A549 (cell line): ENCODE measurements around the gene CDK14. TPM values are rescaled to one million over a fixed set of nuclear protein-coding genes. Genes with fewer than 3 reads are reported as not detected.

Experiments
- ATAC-seq, 2 experiments: fragments of 200-7000 bp in 1 of 2; fragments of >200 bp in 1 of 2; cut with Nextera tagmentation in 1 of 2; cut with Tn5 transposase in 1 of 2; 3 replicates each; pipeline versions ENCODE4 v1.8.0 to v1.9.1; 2018 to 2020; ENCODE audit warnings: mild to moderate bottlenecking in 1 of 2, moderate library complexity in 1 of 2
- CTCF ChIA-PET: fragments of 300-600 bp; sonication (Branson Sonifier 250); formaldehyde crosslinking; extraction: SDS; loops from one replicate; lab custom pipeline; 2021; ENCODE audit warnings: antibody characterized with exemption, inconsistent platforms; lab: Yijun Ruan, JAX
- POLR2A ChIA-PET: fragments of 350-600 bp; formaldehyde crosslinking; extraction: SDS; loops from one replicate; lab custom pipeline; 2021; ENCODE audit warnings: antibody characterized with exemption, inconsistent platforms; lab: Yijun Ruan, JAX
- DNase-seq, 2 experiments: peaks; one replicate each; pipeline versions ENCODE4 v3.0.0 to v3.0.0-alpha.2; 2011 to 2016; ENCODE audit warnings: low read depth in 1 of 2, low spot score in 1 of 2
- FAIRE-seq: peaks from 2 replicates; lab custom pipeline; 2011; peaks lifted over from hg19 to GRCh38; lab: Jason Lieb, UNC
- H3K27ac ChIP-seq, 2 experiments: fragments of >200 bp; sonication (Bioruptor Twin); formaldehyde crosslinking; 3 replicates each; pipeline ENCODE4 v1.5.1; 2016 to 2017
- H3K4me1 ChIP-seq: fragments of >200 bp; sonication (Bioruptor Twin); formaldehyde crosslinking; 3 replicates; pipeline ENCODE4 v1.6.1; 2016
- H3K4me2 ChIP-seq: fragments of >200 bp; sonication (Bioruptor Twin); formaldehyde crosslinking; 3 replicates; pipeline ENCODE4 v1.6.1; 2016
- H3K4me3 ChIP-seq: fragments of >200 bp; sonication (Bioruptor Twin); formaldehyde crosslinking; 3 replicates; pipeline ENCODE4 v1.5.1; 2016
- H3K9me3 ChIP-seq: fragments of >200 bp; sonication (Bioruptor Twin); formaldehyde crosslinking; 3 replicates; pipeline ENCODE4 v1.6.1; 2016
- BHLHE40 ChIP-seq: IDR thresholded peaks from 2 replicates; pipeline ENCODE4 v1.6.1; 2012; ENCODE audit warnings: low read depth, low read length, inconsistent platforms
- CHD2 ChIP-seq: fragments of 150-350 bp; IDR thresholded peaks from 2 replicates; pipeline ENCODE4 v1.6.1; 2014; ENCODE audit warnings: low read length; ENCODE audit not compliant: partially characterized antibody
- CHD4 ChIP-seq: fragments of 200-600 bp; sonication (generic); IDR thresholded peaks from 2 replicates; pipeline ENCODE4 v1.6.1; 2016; ENCODE audit warnings: antibody characterized with exemption, mild to moderate bottlenecking, borderline replicate concordance
- EP300 ChIP-seq, 2 experiments: fragments of >200 bp; sonication (Bioruptor Twin); formaldehyde crosslinking; IDR thresholded peaks; 2 replicates in 1 of 2; 3 replicates in 1 of 2; pipeline ENCODE4 v1.6.1; 2016 to 2017
- FOSB ChIP-seq: fragments of 250-450 bp; sonication (Bioruptor Pico); IDR thresholded peaks from 2 replicates; pipeline ENCODE4 v1.5.0; 2020; ENCODE audit warnings: mild to moderate bottlenecking, moderate library complexity
- FOSL2 ChIP-seq, 2 experiments: fragments of 450-650 bp in 1 of 2; fragments of >200 bp in 1 of 2; sonication (Bioruptor Twin) in 1 of 2; formaldehyde crosslinking; IDR thresholded peaks; 2 replicates each; pipeline versions ENCODE4 v1.5.0 to v1.6.1; 2016 to 2020; ENCODE audit warnings: mild to moderate bottlenecking in 1 of 2, moderate library complexity in 1 of 2
- HDAC2 ChIP-seq: fragments of 200-600 bp; sonication (generic); IDR thresholded peaks from 2 replicates; pipeline ENCODE4 v1.6.1; 2016
- HOXB13 ChIP-seq: fragments of 250-450 bp; sonication (Bioruptor Pico); IDR thresholded peaks from 2 replicates; pipeline ENCODE4 v1.5.0; 2020; ENCODE audit warnings: low read depth, mild to moderate bottlenecking, moderate library complexity
- KDM1A ChIP-seq: fragments of 200-600 bp; sonication (generic); IDR thresholded peaks from 2 replicates; pipeline ENCODE4 v1.6.1; 2016; ENCODE audit warnings: low read depth, mild to moderate bottlenecking
- MAZ ChIP-seq: fragments of 150-350 bp; IDR thresholded peaks from 2 replicates; pipeline ENCODE4 v1.6.1; 2014; ENCODE audit warnings: antibody characterized with exemption, low read depth, low read length, borderline replicate concordance
- MYC ChIP-seq: IDR thresholded peaks from 2 replicates; pipeline ENCODE4 v1.6.1; 2012; ENCODE audit warnings: mild to moderate bottlenecking, inconsistent platforms, low read length, improper control_type of control experiment, borderline replicate concordance
- NFE2L2 ChIP-seq: fragments of 150-350 bp; conservative IDR thresholded peaks from 2 replicates; pipeline ENCODE4 v1.6.1; 2014; ENCODE audit warnings: low read length
- PHF8 ChIP-seq: fragments of 200-600 bp; sonication (generic); IDR thresholded peaks from 2 replicates; pipeline ENCODE4 v1.6.1; 2016; ENCODE audit warnings: low read depth, mild to moderate bottlenecking, antibody characterized with exemption, moderate library complexity, borderline replicate concordance
- POLR2A ChIP-seq: IDR thresholded peaks from 2 replicates; pipeline ENCODE4 v1.6.1; 2012; ENCODE audit warnings: mild to moderate bottlenecking, low read length
- POLR2AphosphoS2 ChIP-seq: conservative IDR thresholded peaks from 2 replicates; pipeline ENCODE4 v1.6.1; 2012; ENCODE audit warnings: low read length, improper control_type of control experiment, inconsistent platforms
- RARB ChIP-seq: fragments of 250-450 bp; sonication (Bioruptor Pico); IDR thresholded peaks from 2 replicates; pipeline ENCODE4 v1.8.0; 2021; ENCODE audit warnings: mild to moderate bottlenecking, moderate library complexity
- RCOR1 ChIP-seq: fragments of 150-350 bp; IDR thresholded peaks from 2 replicates; pipeline ENCODE4 v1.6.1; 2014; ENCODE audit warnings: antibody characterized with exemption, low read length, low read depth
- RNF2 ChIP-seq: fragments of 200-600 bp; sonication (generic); IDR thresholded peaks from 2 replicates; pipeline ENCODE4 v1.6.1; 2016; ENCODE audit warnings: low read depth, mild to moderate bottlenecking, antibody characterized with exemption, moderate library complexity, borderline replicate concordance
- SMC3 ChIP-seq: fragments of >200 bp; sonication (Bioruptor Twin); formaldehyde crosslinking; IDR thresholded peaks from 3 replicates; pipeline ENCODE4 v1.6.1; 2018; ENCODE audit warnings: inconsistent platforms
- SREBF2 ChIP-seq: fragments of 450-650 bp; IDR thresholded peaks from 2 replicates; pipeline ENCODE4 v1.6.1; 2014; ENCODE audit warnings: mild to moderate bottlenecking, moderate library complexity
- TP53 ChIP-seq: fragments of 250-450 bp; sonication (Bioruptor Pico); IDR thresholded peaks from 2 replicates; pipeline ENCODE4 v1.5.0; 2021; ENCODE audit warnings: mild to moderate bottlenecking, moderate library complexity
- WGBS: methylation state at CpG from one replicate; pipeline ENCODE4 v1.1.6; 2017; ENCODE audit errors: missing lambda C conversion rate; 5-methylcytosine and 5-hydroxymethylcytosine counted together
- polyA plus RNA-seq, 4 experiments: library from polyadenylated mRNA; depleted of rRNA in 3 of 4; stranded (reverse); fragments of >200 nt; fragmentation: RNase III in 1 of 4; extraction: RNeasy Plus Mini Kit Qiagen cat#74134 plus additional on column Dnase treatment in 1 of 4; gene quantifications; 2 replicates in 3 of 4; 3 replicates in 1 of 4; pipeline ENCODE4 v1.2.3, GENCODE V29; 2011 to 2017
- TF ChIP-seq, protein P1 (sequence below): IDR thresholded peaks from 2 replicates; pipeline ENCODE4 v1.6.1; 2012; ENCODE audit warnings: low read depth, borderline replicate concordance
- TF ChIP-seq, protein P2 (sequence below): fragments of 250-450 bp; sonication (Bioruptor Pico); IDR thresholded peaks from 2 replicates; pipeline ENCODE4 v1.5.0; 2020; ENCODE audit warnings: low read depth, mild to moderate bottlenecking, moderate library complexity
- TF ChIP-seq, protein P3 (sequence below): fragments of >200 bp; sonication (Bioruptor Twin); formaldehyde crosslinking; IDR thresholded peaks from 2 replicates; pipeline ENCODE4 v1.6.1; 2016
- TF ChIP-seq, protein P4 (sequence below): fragments of 250-450 bp; sonication (Bioruptor Pico); IDR thresholded peaks from 2 replicates; pipeline ENCODE4 v1.5.0; 2021; ENCODE audit warnings: mild to moderate bottlenecking, moderate library complexity, borderline replicate concordance
- TF ChIP-seq, protein P5 (sequence below): IDR thresholded peaks from 2 replicates; pipeline ENCODE4 v1.6.1; 2012
- TF ChIP-seq, protein P6 (sequence below): IDR thresholded peaks from 2 replicates; pipeline ENCODE4 v1.6.1; 2012

Gene CDK14
- polyA plus RNA-seq, 2 of the 4 experiments (the other 2 are of a cell fraction) = 0.21 to 0.23 TPM

DNA sequence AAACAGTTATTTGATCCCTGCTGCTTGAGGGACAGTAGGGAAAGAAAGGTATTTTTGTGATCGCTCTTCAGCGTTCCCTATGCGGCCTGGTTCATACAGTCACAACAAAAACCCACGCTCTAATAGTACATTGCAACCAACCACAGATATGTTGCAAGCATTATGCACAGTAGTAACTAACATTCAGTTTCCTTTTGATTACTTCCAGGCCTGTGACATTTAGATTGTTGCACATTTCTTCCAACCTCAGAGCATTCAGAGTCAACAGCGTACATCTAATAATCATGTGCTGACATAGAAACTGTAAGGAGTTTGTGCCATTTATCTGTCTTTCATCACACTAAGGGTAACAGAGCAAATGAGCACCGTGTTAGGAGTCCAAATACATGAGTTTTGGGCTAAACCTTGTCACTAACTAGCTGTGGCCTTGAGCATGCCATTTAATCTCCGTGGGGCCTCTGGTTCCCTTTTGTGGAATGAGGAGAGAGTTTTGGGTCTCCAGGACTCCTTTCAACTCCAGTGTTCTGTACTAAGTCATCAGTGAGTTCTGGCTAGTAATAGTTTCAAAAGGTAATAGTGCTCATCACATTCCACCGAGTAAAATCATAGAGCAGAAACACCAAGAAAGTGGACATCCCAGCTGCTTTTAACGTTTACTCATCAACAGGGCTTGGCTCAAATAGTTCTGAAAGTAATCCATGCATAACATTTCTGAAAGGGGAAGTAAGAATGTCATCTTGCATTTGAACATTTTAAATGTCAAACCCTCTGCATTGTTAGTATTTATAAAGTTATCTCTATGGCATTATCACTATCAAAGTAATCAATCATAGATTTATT lies 569.1 kb downstream of the CDK14 start:
- ATAC-seq = no peak
- Histone ChIP-seq H3K9me3 (no peaks in the 10 kb centered on the region), H3K27ac (no peak overlapping the region), H3K4me2 (no peak overlapping the region), H3K4me3 (no peak overlapping the region), H3K4me1 (no peaks in the 10 kb centered on the region)
- TF ChIP-seq HOXB13 (CRISPR knock-in tag) (no peak), RCOR1 (no peak), FOSB (CRISPR knock-in tag) (no peak), POLR2A (no peak), CHD4 (no peak), SMC3 (no peak)
- ChIA-PET POLR2A (no interaction called here), CTCF (no interaction called here)
- FAIRE-seq = no peak
- 39% methylated on average over 9 of the region's 9 CpGs for WGBS
- DNase-seq = no peak

DNA sequence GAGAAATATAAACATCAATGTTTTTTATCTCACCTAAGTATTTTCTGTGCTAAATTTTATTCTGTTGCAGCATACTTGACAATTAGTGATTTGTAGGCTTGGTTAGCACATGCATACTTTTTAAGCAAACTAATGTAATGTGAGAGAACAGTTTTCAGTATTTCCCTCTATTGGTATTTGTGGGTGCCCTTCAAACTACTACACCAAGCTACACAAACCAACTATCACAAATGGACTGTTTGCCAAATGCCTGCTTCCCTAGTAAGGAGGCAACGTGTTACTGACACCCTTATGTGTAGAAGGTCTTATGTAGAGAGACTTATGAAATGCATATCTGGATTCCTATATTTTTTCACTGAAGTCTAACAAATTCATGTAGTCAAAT lies 569.7 kb downstream of the CDK14 start:
- CTCF ChIA-PET = no interaction called here
- TF ChIP-seq CHD2 = no peak
- no peak for TF ChIP-seq FOSL2 (IDR thresholded peaks at IDR 0.05)
- no peak for TF ChIP-seq FOSL2 (CRISPR knock-in tag; IDR thresholded peaks at IDR 0.05)
- TF ChIP-seq, protein P1, sequence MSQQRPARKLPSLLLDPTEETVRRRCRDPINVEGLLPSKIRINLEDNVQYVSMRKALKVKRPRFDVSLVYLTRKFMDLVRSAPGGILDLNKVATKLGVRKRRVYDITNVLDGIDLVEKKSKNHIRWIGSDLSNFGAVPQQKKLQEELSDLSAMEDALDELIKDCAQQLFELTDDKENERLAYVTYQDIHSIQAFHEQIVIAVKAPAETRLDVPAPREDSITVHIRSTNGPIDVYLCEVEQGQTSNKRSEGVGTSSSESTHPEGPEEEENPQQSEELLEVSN = no peak
- no peak for TF ChIP-seq RARB
- TF ChIP-seq, protein P2, sequence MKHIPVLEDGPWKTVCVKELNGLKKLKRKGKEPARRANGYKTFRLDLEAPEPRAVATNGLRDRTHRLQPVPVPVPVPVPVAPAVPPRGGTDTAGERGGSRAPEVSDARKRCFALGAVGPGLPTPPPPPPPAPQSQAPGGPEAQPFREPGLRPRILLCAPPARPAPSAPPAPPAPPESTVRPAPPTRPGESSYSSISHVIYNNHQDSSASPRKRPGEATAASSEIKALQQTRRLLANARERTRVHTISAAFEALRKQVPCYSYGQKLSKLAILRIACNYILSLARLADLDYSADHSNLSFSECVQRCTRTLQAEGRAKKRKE (CRISPR knock-in tag) = no peak
- TF ChIP-seq EP300 (IDR thresholded peaks at IDR 0.05) = no peak
- TF ChIP-seq, protein P3, sequence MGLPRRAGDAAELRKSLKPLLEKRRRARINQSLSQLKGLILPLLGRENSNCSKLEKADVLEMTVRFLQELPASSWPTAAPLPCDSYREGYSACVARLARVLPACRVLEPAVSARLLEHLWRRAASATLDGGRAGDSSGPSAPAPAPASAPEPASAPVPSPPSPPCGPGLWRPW = no peak
- TF ChIP-seq MYC = no peak
- no peak for TF ChIP-seq HDAC2
- TF ChIP-seq RNF2 = no peak
- TF ChIP-seq PHF8 = no peak
- TF ChIP-seq BHLHE40 = no peak
- TF ChIP-seq TP53 (CRISPR knock-in tag) = no peak
- TF ChIP-seq KDM1A = no peak

DNA sequence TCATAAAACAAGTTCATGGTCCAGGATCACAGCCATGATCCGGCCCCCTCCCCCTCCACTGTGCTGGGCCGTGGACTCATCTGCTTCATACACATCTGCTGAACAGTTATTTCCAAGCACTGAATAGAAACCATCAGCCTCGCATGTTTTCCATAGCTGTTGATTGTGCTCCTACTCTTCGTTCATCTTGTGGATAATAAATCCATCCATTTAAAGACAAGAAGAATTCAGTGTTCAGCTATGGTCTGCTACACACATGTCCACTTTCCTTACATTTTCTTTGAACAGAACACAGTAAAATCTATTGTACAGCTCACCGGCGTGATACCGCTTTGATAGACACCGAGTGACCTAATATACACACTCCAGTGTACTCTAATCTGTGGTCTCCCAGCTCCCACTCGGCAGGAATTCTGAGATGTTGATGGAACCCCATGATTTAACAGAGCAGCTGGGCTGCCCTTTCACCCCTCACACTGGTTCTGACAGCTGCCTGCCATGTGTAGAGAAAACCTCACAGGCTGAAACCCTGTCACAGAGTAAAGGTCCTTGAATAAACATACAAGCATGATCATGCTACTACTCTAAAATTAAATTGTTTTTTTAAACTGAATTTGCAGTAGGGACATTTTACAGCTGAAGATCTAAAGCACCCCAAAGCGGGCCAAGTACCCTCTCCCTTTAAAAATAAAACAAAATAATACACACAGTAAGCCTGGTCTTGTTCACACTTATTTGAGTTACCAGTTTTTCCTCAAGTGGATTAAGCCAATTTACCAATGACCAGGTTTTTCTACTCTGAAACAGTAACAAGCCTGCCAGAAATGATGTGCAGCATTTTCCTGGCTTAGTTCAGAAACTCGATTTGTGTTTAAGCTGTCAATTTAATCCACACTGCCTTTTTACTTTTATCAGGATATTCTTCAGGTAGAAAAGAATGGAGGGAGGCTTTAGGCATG lies 573.0 kb downstream of the CDK14 start:
- DNase-seq (no peak), FAIRE-seq (no peak), ATAC-seq (no peak)
- H3K4me3 ChIP-seq = no peak overlapping the region
- ChIA-PET CTCF (interaction anchor here (0.6 to 1.2 kb wide), 2 partner anchors 26 to 79 kb away, joined by 3 to 6 read pairs; no protein-coding TSS in a partner anchor), POLR2A (no interaction called here)
- no peaks in the 10 kb centered on the region for H3K4me1 ChIP-seq
- WGBS = 50% methylated on average over 11 of the region's 11 CpGs
- H3K4me2 ChIP-seq = no peak overlapping the region
- no peak overlapping the region for H3K27ac ChIP-seq
- H3K9me3 ChIP-seq = no peaks in the 10 kb centered on the region
- TF ChIP-seq NFE2L2 = no peak
- no peak for TF ChIP-seq POLR2AphosphoS2
- TF ChIP-seq CHD2 = no peak
- TF ChIP-seq SMC3 = no peak
- TF ChIP-seq MAZ = no peak
- TF ChIP-seq, protein P4, sequence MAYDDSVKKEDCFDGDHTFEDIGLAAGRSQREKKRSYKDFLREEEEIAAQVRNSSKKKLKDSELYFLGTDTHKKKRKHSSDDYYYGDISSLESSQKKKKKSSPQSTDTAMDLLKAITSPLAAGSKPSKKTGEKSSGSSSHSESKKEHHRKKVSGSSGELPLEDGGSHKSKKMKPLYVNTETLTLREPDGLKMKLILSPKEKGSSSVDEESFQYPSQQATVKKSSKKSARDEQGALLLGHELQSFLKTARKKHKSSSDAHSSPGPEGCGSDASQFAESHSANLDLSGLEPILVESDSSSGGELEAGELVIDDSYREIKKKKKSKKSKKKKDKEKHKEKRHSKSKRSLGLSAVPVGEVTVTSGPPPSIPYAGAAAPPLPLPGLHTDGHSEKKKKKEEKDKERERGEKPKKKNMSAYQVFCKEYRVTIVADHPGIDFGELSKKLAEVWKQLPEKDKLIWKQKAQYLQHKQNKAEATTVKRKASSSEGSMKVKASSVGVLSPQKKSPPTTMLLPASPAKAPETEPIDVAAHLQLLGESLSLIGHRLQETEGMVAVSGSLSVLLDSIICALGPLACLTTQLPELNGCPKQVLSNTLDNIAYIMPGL (CRISPR knock-in tag) = no peak
- no peak for TF ChIP-seq SREBF2
- TF ChIP-seq, protein P5, sequence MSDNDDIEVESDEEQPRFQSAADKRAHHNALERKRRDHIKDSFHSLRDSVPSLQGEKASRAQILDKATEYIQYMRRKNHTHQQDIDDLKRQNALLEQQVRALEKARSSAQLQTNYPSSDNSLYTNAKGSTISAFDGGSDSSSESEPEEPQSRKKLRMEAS = no peak
- TF ChIP-seq, protein P6, sequence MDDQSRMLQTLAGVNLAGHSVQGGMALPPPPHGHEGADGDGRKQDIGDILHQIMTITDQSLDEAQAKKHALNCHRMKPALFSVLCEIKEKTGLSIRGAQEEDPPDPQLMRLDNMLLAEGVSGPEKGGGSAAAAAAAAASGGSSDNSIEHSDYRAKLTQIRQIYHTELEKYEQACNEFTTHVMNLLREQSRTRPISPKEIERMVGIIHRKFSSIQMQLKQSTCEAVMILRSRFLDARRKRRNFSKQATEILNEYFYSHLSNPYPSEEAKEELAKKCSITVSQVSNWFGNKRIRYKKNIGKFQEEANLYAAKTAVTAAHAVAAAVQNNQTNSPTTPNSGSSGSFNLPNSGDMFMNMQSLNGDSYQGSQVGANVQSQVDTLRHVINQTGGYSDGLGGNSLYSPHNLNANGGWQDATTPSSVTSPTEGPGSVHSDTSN = no peak
- no peak for TF ChIP-seq MYC
- TF ChIP-seq RCOR1 = no peak
- TF ChIP-seq TP53 (CRISPR knock-in tag) = no peak

More for the DNA sequence above, 569.7 kb downstream of the CDK14 start:
- no peak overlapping the region for H3K4me2 ChIP-seq
- H3K27ac ChIP-seq = no peak overlapping the region
- H3K4me3 ChIP-seq = no peak overlapping the region
- ATAC-seq = no peak
- H3K4me1 ChIP-seq = no peaks in the 10 kb centered on the region
- DNase-seq = no peak
- 5% methylated on average over 1 of the region's 1 CpG for WGBS
- POLR2A ChIA-PET = no interaction called here
- FAIRE-seq = no peak
- no peaks in the 10 kb centered on the region for H3K9me3 ChIP-seq
